Epithelial cell of proximal tubule (primary cell): ENCODE results near the gene CALHM4. TPM values are rescaled to one million over a fixed set of nuclear protein-coding genes. Genes with fewer than 3 reads are reported as not detected.
"Not testable (repeated sequence)": the region's sequence is repeated elsewhere in the genome, so short reads cannot be mapped to it uniquely, and the experiment has no call there.

Experiments
- DNase-seq: peaks from one replicate; pipeline ENCODE4 v3.0.0-alpha.2; 2011; ENCODE audit warnings: low read depth
- H3K4me3 ChIP-seq: 2 replicates; pipeline ENCODE4 v1.5.1; 2011; ENCODE audit warnings: low read depth, mild to moderate bottlenecking, low read length
- total RNA-seq: library from RNA; depleted of rRNA; stranded (reverse); fragments of >200 nt; gene quantifications from 2 replicates; pipeline ENCODE4 v1.2.3, GENCODE V29; 2015
- TF ChIP-seq, protein P1 (sequence below): conservative IDR thresholded peaks from 2 replicates; pipeline ENCODE4 v1.5.1; 2012; ENCODE audit warnings: low read depth, mild to moderate bottlenecking, low read length

The CALHM4 gene
- total RNA-seq, 1 donor from 2014 or later, result not detected

- TF ChIP-seq, protein P1, sequence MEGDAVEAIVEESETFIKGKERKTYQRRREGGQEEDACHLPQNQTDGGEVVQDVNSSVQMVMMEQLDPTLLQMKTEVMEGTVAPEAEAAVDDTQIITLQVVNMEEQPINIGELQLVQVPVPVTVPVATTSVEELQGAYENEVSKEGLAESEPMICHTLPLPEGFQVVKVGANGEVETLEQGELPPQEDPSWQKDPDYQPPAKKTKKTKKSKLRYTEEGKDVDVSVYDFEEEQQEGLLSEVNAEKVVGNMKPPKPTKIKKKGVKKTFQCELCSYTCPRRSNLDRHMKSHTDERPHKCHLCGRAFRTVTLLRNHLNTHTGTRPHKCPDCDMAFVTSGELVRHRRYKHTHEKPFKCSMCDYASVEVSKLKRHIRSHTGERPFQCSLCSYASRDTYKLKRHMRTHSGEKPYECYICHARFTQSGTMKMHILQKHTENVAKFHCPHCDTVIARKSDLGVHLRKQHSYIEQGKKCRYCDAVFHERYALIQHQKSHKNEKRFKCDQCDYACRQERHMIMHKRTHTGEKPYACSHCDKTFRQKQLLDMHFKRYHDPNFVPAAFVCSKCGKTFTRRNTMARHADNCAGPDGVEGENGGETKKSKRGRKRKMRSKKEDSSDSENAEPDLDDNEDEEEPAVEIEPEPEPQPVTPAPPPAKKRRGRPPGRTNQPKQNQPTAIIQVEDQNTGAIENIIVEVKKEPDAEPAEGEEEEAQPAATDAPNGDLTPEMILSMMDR, result no peak
- no peak for DNase-seq
Measured at GRCh38 chr6:116595247-116595646, 41.7 kb downstream of the CALHM4 start.

DNA sequence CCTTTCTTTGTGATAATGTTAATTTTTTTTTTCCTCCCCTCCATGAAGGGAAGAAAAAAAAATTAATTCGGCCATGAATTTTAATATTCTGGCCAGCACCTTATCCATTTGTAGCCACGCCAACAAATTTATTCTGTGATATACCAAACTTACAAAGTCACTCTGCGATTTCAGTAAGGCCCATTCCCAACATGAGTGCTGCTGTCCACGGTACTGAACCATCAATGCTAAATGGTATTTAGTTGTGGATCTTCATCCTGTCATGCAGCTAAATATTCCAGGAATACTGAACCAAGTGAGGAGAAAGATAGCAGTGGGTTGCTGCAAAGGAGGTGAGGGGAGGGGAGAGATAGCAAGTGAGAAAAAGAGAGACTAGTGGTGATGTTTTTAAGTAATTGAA, 43.3 kb downstream of the CALHM4 start:
- TF ChIP-seq, protein P1, result no peak
- no peak overlapping the region for H3K4me3 ChIP-seq
- DNase-seq, result no peak

More at GRCh38 chr6:116595247-116595646, 41.7 kb downstream of the CALHM4 start:
- no peak overlapping the region for H3K4me3 ChIP-seq

GRCh38 chr6:116603916-116604315, 50.4 kb downstream of the CALHM4 start:
- not testable (repeated sequence) for DNase-seq, H3K4me3 ChIP-seq

DNA sequence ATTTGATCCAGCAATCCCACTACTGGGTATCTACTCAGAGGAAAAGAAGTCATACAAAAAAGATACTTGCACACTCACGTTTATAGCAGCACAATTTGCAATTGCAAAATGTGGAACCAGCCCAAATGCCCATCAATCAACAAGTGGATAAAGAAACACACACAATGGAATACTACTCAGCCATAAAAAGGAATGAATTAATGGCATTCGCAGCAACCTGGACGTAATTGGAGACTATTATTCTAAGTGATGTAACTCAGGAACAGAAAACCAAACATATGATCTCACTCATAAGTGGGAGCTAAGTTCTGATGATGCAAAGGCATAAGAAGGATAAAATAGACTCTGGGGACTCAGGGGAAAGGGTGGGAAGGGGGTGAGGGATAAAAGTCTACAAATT, 51.3 kb downstream of the CALHM4 start:
- H3K4me3 ChIP-seq, DNase-seq: not testable (repeated sequence)

DNA sequence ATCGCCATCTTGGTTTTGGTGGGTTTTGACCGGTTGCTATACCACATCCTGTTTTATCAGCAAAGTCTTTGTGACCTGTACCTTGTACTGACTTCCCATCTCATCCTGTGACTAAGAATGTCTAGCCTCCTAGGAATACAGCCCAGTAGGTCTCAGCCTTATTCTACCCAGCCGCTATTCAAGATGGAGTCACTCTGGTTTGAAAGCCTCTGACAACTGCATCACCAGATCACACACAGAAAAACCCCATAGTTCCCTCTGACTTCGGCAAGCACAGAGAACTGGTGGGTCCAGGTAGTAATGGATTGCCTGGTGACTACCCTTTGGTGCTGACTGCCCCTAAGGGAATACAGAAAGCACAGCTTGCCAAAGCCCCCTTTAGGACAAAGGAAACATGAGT, 52.4 kb downstream of the CALHM4 start:
- no peak overlapping the region for H3K4me3 ChIP-seq
- DNase-seq, result no peak
- TF ChIP-seq, protein P1, result no peak

Other genes starting within 250 kb of the CALHM4 start
- gene DSE, start 182.8 kb upstream of the CALHM4 start, total RNA-seq, result 25.0 and 36.1 TPM in 2 replicates
- 0.35 and 4.8 TPM in 2 replicates for gene CALHM6, start 92.4 kb upstream of the CALHM4 start, total RNA-seq
- 0.07 and 0.12 TPM in 2 replicates for gene CALHM5, start 42.1 kb upstream of the CALHM4 start, total RNA-seq
- gene TRAPPC3L, start 8.1 kb upstream of the CALHM4 start, total RNA-seq, result not detected in 2 replicates
- gene RWDD1, start 17.8 kb downstream of the CALHM4 start, total RNA-seq, result 25.2 and 39.7 TPM in 2 replicates
- gene RSPH4A, start 62.7 kb downstream of the CALHM4 start, total RNA-seq, result not detected in 2 replicates
- gene ZUP1, start 115.0 kb downstream of the CALHM4 start, total RNA-seq, result 11.6 and 15.6 TPM in 2 replicates
- gene KPNA5, start 127.5 kb downstream of the CALHM4 start, total RNA-seq, result 2.5 and 2.9 TPM in 2 replicates
- 0.23 and 0.80 TPM in 2 replicates for gene FAM162B, start 212.0 kb downstream of the CALHM4 start, total RNA-seq